GM18870 (cell line): Measurements from ENCODE around the gene AGBL4.
"Not testable (repeated sequence)": the region's sequence is repeated elsewhere in the genome, so short reads cannot be mapped to it uniquely, and the experiment has no call there.

Source experiments
- ATAC-seq: cut with Tn5 transposase; IDR thresholded peaks from one replicate; pipeline ENCODE4 v1.9.1; 2021; ENCODE audit warnings: moderate library complexity; ENCODE audit not compliant: unreplicated experiment

AGBL4 gene

DNA sequence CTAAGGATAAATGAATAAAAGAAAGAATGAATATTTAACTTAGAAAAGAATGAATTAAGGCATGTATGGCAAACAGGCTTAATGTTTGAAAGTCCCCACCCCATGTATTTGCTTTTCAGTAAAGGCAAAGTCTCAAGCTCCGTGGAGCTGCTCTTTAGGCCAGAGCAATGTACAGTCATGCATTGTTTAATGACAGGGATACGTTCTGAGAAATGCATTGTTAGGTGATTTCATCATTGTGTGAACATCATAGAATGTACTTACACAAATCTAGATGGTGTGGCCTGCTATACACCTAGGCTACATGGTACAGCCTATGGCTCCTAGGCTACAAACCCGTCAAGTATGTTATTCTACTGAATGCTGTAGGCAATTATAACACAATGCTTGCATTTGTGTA is 1500.2 kb downstream of the AGBL4 start:
- ATAC-seq = no peak

- not testable (repeated sequence) for ATAC-seq
Observed at GRCh38 chr1:48519896-48520295, 1503.9 kb downstream of the AGBL4 start.

DNA sequence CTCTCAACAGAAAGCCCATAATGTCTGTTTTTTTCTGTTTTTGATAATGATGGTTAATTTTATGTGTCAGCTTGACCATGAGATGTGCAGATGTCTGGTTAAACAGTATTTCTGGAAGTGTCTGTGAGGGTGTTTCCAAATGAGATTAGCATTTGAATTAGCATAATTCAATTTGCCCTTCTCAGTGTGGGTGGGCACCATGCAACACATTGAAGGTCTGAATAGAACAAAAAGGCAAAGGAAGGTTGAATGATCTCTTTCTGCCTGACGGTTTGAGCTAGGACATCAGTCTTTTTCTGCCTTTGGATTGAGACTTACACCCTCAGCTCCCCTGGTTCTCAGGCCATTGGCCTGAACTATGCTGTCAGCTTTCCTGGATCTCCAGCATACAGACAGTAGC is 1516.9 kb downstream of the AGBL4 start:
- ATAC-seq = no peak

DNA sequence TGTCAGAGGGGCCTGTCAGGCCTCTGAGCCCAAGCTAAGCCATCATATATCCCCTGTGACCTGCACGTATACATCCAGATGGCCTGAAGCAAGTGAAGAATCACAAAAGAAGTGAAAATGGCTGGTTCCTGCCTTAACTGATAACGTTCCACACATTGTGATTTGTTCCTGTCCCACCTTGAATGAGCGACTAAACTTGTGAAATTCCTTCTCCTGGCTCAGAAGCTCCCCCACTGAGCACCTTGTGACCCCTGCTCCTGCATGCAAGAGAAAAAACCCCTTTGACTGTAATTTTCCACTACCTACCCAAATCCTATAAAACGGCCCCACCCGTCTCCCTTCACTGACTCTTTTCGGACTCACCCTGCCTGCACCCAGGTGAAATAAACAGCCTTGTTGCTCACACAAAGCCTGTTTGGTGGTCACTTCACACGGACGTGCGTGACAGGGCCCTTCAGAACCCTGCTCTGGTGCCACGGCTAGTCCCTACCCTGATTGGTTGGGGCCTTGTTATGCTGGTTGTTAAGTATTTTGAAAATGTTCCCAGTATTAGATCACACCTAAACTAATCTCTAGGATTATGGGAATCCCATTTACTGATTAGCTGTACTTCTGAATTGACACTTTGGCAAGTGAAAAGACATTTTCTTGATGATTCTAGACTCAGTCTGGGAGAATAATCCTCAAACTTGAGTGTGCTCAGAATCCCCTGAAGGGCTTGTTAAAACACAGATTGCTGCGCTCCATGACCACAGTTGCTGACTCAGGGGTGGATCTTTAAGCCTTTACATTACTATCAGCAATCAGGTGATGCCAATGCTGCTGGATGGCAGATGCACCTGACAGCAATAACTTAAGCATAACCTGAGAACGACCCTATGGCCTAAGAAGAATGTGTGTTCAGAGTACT is 1523.0 kb downstream of the AGBL4 start:
- no peak for ATAC-seq

DNA sequence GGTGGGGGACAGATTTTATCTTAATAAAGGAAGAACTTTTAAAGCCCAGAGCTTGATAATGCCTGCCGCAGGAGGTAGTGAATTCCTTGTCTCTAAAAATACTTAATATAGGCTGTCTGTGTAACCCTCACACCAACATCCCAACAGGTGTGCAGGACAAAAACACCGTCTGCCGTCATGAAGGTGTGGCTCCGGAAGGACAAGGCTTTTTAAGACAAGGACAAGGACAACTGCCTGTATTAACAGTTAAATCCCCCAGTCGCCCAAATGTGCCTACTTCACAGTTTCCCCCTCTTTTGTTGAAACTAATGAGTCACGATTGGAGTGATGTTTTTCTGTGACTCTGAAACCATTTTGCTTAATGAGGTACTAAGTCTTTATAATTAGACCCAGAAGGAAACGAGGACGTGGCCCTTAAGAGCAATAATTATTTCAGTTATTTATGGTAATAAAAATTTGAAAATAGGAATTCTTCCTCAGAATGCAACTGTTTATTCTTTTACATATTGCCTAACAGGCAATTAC is 1524.5 kb downstream of the AGBL4 start:
- ATAC-seq = no peak

DNA sequence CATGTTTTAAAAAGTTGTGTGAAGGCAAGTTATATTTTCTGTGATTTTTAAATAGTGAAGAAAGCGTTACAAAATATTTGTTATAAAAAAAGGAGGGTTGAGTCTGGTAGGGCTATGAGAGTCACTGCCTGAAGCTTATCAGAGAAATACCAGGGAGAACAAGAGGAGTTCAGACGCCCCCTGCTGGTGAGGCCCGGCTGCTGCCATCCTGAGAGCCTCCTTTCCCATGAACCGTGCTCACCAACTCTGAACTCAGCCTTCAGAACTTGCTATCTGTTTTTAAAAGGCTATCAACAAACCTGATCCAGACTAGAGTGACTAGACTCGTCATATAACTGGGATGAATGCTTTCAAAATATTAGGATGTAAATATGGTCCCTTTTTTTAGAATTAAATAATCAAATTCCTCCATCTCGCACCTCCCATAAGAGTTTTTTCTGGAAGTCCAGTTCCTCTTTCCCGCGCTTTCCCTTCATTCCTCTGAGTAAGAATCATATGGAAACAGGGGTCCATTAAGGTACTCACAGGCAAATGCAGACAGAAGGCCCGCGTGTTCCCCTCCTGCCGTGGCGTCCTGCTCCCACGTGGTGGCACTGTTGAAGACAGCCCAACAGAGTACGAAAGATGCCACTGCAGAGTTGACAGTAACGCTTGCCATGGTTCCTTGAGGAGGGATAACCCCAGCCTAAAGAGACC is 1525.5 kb downstream of the AGBL4 start:
- ATAC-seq = peak; percentile 78

DNA sequence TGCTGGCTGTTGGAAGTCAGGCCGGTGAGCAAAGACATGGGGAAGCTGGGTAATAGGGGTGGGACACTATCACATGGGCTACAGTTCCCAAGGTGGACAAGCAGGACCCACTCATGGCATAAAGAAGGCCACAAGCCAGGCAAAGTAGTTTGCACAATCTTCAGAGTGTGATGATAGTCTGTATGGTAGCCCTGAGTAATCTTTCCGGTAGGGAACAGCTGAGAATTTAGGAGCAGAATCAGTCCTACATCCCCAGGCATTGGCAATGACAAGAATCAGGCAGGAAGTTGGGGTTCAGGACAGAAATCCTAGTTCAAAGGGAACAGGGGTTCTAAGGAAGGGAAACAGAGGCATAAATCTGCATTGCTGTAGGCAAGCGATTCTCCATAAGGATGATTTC is 1527.8 kb downstream of the AGBL4 start:
- no peak for ATAC-seq

DNA sequence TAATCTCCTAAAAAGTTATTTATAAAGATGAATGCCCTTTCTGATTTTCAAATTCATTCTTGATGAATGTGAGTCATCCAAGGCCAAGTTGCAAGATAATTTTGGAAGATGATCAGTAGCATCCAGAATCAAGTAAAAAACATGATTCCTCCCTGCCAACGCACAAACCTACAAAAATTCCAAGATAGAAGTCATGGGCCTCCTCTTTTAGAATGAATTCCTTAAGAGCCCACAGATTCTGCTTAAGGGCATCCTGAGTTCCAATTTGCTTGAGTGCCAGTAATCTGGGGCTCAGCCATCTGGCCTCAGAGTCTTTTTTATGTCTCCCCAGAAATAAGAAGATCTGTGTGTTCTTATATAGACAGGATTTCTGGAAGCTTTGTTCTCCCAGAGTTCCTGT is 1528.6 kb downstream of the AGBL4 start:
- no peak for ATAC-seq

- ATAC-seq = no peak
Observed at GRCh38 chr1:48493970-48494769, 1529.6 kb downstream of the AGBL4 start.

GRCh38 chr1:48493041-48493440 is 1530.7 kb downstream of the AGBL4 start:
- no peak for ATAC-seq

DNA sequence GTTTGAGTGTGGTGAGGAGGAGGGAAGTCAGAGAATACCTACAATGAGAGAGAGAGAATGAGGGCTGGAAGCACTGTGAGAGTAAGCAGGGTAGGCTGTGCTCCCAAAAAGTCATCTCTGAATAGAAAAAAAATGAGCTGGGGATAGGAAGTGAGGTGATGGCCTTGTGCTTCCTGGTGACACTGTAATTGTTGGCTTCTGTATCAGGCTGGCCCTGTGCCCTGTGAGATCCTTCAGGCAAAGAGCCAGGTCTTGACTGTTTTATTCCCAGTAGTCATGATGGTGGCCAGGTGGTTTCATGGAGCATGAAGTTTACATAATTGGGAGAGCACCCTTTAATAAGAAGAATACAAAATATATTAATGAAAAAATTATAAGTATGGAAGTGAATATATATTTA is 1531.4 kb downstream of the AGBL4 start:
- ATAC-seq = no peak

- no peak for ATAC-seq
Observed at GRCh38 chr1:48488721-48489120, 1535.0 kb downstream of the AGBL4 start.
